ENCODE results near the gene NUP210L. TPM values are rescaled to one million over a fixed set of nuclear protein-coding genes. Genes with fewer than 3 reads are reported as not detected.
"Not testable (repeated sequence)": the region's sequence is repeated elsewhere in the genome, so short reads cannot be mapped to it uniquely, and the experiment has no call there.

NUP210L gene
- polyA plus RNA-seq, 3 donors: 0.03 TPM; not detected in 2

GRCh38 chr1:153984123-153984894, 170.6 kb downstream of the NUP210L start:
- H3K27ac Mint-ChIP-seq: peak overlapping the region in 5 of 7 donors; percentile 1 to 78 (median 38)

GRCh38 chr1:153981735-153982134, 173.1 kb downstream of the NUP210L start:
- H3K9ac ChIP-seq (ENCODE audit: insufficient read depth, low read length, poor library complexity, severe bottlenecking); H4K20me1 ChIP-seq (ENCODE audit: insufficient read depth, low read length); H3K4me3 ChIP-seq (replicated peaks in 1 of 3; ENCODE audit: low read depth in 2 of 3, low read length in 3 of 3); H3K9me3 ChIP-seq (replicated peaks in 1 of 2; ENCODE audit: control insufficient read depth in 1 of 2, insufficient read depth in 1 of 2, low read length in 2 of 2); H3K27ac ChIP-seq (ENCODE audit: low read depth in 1 of 2, low read length in 2 of 2); H3K36me3 ChIP-seq (replicated peaks in 1 of 2; ENCODE audit: control insufficient read depth in 1 of 2, insufficient read depth in 2 of 2, low read length in 2 of 2); H3K4me2 ChIP-seq (replicated peaks; ENCODE audit: extremely low read depth, low read length, poor library complexity, severe bottlenecking); H3K36me3 Mint-ChIP-seq; H3K9me3 Mint-ChIP-seq; DNase-seq; H3K27me3 Mint-ChIP-seq (ENCODE audit: low read depth in 3 of 3); H3K27me3 ChIP-seq (ENCODE audit: control insufficient read depth in 2 of 2, insufficient read depth in 2 of 2, low read length in 2 of 2); H3K4me3 Mint-ChIP-seq; intact Hi-C loops (cut with micrococcal nuclease); H2AFZ ChIP-seq (ENCODE audit: insufficient read depth, low read depth, low read length, poor library complexity, severe bottlenecking): not testable (repeated sequence)
- H3K4me1 Mint-ChIP-seq: peaks cover 48% of the 10 kb centered on the region
- H3K27ac Mint-ChIP-seq: peak overlapping the region in 3 of 7 donors; percentile 28 to 63 (median 33)
- WGBS (ENCODE audit: insufficient coverage): no CpG with 5 or more reads among the region's 2 CpGs
- Histone ChIP-seq H3K79me2 (ENCODE audit: insufficient read depth, low read length) (peaks cover 15% of the 10 kb centered on the region), H3K4me1 (ENCODE audit: control insufficient read depth in 1 of 2, insufficient read depth in 2 of 2, low read length in 2 of 2) (peaks cover 40 to 54% of the 10 kb centered on the region in 2 donors)

More at GRCh38 chr1:153984123-153984894, 170.6 kb downstream of the NUP210L start:
- peaks cover 45% of the 10 kb centered on the region for H3K4me1 Mint-ChIP-seq
- H2AFZ ChIP-seq (ENCODE audit: insufficient read depth, low read depth, low read length, poor library complexity, severe bottlenecking): no peak overlapping the region
- H3K27me3 Mint-ChIP-seq (ENCODE audit: low read depth in 3 of 3): peaks cover 0 to 6% (median 2%) of the 10 kb centered on the region in 3 donors
- H3K27ac ChIP-seq (ENCODE audit: low read depth in 1 of 2, low read length in 2 of 2): no peak overlapping the region
- intact Hi-C loops (cut with micrococcal nuclease): no loop called here
- H3K4me3 ChIP-seq (replicated peaks in 1 of 3; ENCODE audit: low read depth in 2 of 3, low read length in 3 of 3): no peak overlapping the region
- no peaks in the 10 kb centered on the region for H3K79me2 ChIP-seq (ENCODE audit: insufficient read depth, low read length)
- no peaks in the 10 kb centered on the region for H3K27me3 ChIP-seq (ENCODE audit: control insufficient read depth in 2 of 2, insufficient read depth in 2 of 2, low read length in 2 of 2)
- H3K4me1 ChIP-seq (ENCODE audit: control insufficient read depth in 1 of 2, insufficient read depth in 2 of 2, low read length in 2 of 2): peaks cover 32 to 43% of the 10 kb centered on the region in 2 donors
- H3K9me3 ChIP-seq (replicated peaks in 1 of 2; ENCODE audit: control insufficient read depth in 1 of 2, insufficient read depth in 1 of 2, low read length in 2 of 2): no peaks in the 10 kb centered on the region
- peak overlapping the region in 1 of 2 donors; percentile 11 for H3K4me3 Mint-ChIP-seq
- WGBS (ENCODE audit: insufficient coverage): 82% methylated on average over 1 of the region's 6 CpGs
- TF ChIP-seq CTCF (IDR thresholded peaks at IDR 0.05): no peak
- H3K36me3 ChIP-seq (replicated peaks in 1 of 2; ENCODE audit: control insufficient read depth in 1 of 2, insufficient read depth in 2 of 2, low read length in 2 of 2): no peaks in the 10 kb centered on the region
- no peak overlapping the region for H3K9ac ChIP-seq (ENCODE audit: insufficient read depth, low read length, poor library complexity, severe bottlenecking)
- peaks cover 0 to 2% (median 0%) of the 10 kb centered on the region in 7 donors for H3K9me3 Mint-ChIP-seq
- H4K20me1 ChIP-seq (ENCODE audit: insufficient read depth, low read length): no peaks in the 10 kb centered on the region
- no peak overlapping the region for H3K4me2 ChIP-seq (replicated peaks; ENCODE audit: extremely low read depth, low read length, poor library complexity, severe bottlenecking)
- no peaks in the 10 kb centered on the region for H3K36me3 Mint-ChIP-seq
- DNase-seq: no peak

GRCh38 chr1:153979091-153979490, 175.8 kb downstream of the NUP210L start:
- Histone ChIP-seq H3K36me3 (replicated peaks in 1 of 2; ENCODE audit: control insufficient read depth in 1 of 2, insufficient read depth in 2 of 2, low read length in 2 of 2) (peaks cover 17 to 19% of the 10 kb centered on the region in 2 donors), H3K79me2 (ENCODE audit: insufficient read depth, low read length) (peaks cover 30% of the 10 kb centered on the region), H3K4me1 (ENCODE audit: control insufficient read depth in 1 of 2, insufficient read depth in 2 of 2, low read length in 2 of 2) (peaks cover 26 to 39% of the 10 kb centered on the region in 2 donors)
- H3K27ac Mint-ChIP-seq; H3K4me2 ChIP-seq (replicated peaks; ENCODE audit: extremely low read depth, low read length, poor library complexity, severe bottlenecking); H3K9ac ChIP-seq (ENCODE audit: insufficient read depth, low read length, poor library complexity, severe bottlenecking); H3K27me3 ChIP-seq (ENCODE audit: control insufficient read depth in 2 of 2, insufficient read depth in 2 of 2, low read length in 2 of 2); H3K4me3 Mint-ChIP-seq; H2AFZ ChIP-seq (ENCODE audit: insufficient read depth, low read depth, low read length, poor library complexity, severe bottlenecking); intact Hi-C loops (cut with micrococcal nuclease); DNase-seq; H3K4me3 ChIP-seq (replicated peaks in 1 of 3; ENCODE audit: low read depth in 2 of 3, low read length in 3 of 3); H3K27me3 Mint-ChIP-seq (ENCODE audit: low read depth in 3 of 3); H3K9me3 ChIP-seq (replicated peaks in 1 of 2; ENCODE audit: control insufficient read depth in 1 of 2, insufficient read depth in 1 of 2, low read length in 2 of 2); H3K9me3 Mint-ChIP-seq; H4K20me1 ChIP-seq (ENCODE audit: insufficient read depth, low read length); H3K27ac ChIP-seq (ENCODE audit: low read depth in 1 of 2, low read length in 2 of 2): not testable (repeated sequence)
- Mint-ChIP-seq H3K4me1 (peaks cover 40% of the 10 kb centered on the region), H3K36me3 (peaks cover 17 to 23% of the 10 kb centered on the region in 2 donors)
- 100% methylated on average over 2 of the region's 12 CpGs for WGBS (ENCODE audit: insufficient coverage)

All from CD14-positive monocyte (primary cell).